ENCODE results near the gene SOCS3.
A peak's percentile ranks its signal among the peaks of the same experiment; 100 is the strongest.
"Not testable (repeated sequence)": the region's sequence is repeated elsewhere in the genome, so short reads cannot be mapped to it uniquely, and the experiment has no call there.

The SOCS3 gene

GRCh38 chr17:78309659-78310255 is 50.1 kb downstream of the SOCS3 start:
- peaks cover 12% of the 10 kb centered on the region for H3K4me1 Mint-ChIP-seq
- not testable (repeated sequence) for H3K9me3 Mint-ChIP-seq; DNase-seq; H3K4me3 Mint-ChIP-seq; ATAC-seq; H3K36me3 Mint-ChIP-seq (ENCODE audit: low read depth); H3K27ac Mint-ChIP-seq
- H3K27me3 Mint-ChIP-seq = peaks cover 14% of the 10 kb centered on the region

- Mint-ChIP-seq H3K36me3 (ENCODE audit: low read depth) (no peaks in the 10 kb centered on the region), H3K4me1 (peaks cover 1% of the 10 kb centered on the region)
These were observed 51.8 kb downstream of the SOCS3 start for GRCh38 chr17:78307887-78308638.

GRCh38 chr17:78306913-78307312 is 53.0 kb downstream of the SOCS3 start:
- H3K36me3 Mint-ChIP-seq (ENCODE audit: low read depth) = no peaks in the 10 kb centered on the region
- no peaks in the 10 kb centered on the region for H3K9me3 Mint-ChIP-seq
- H3K27me3 Mint-ChIP-seq = no peaks in the 10 kb centered on the region
- H3K27ac Mint-ChIP-seq = no peak overlapping the region
- no peak overlapping the region for H3K4me3 Mint-ChIP-seq
- ATAC-seq (no peak), DNase-seq (no peak)
- H3K4me1 Mint-ChIP-seq = no peaks in the 10 kb centered on the region

More at GRCh38 chr17:78307887-78308638, 51.8 kb downstream of the SOCS3 start:
- Mint-ChIP-seq H3K27me3 (peaks cover 8% of the 10 kb centered on the region), H3K4me3 (no peak overlapping the region), H3K27ac (no peak overlapping the region), H3K9me3 (no peaks in the 10 kb centered on the region)
- ATAC-seq = peak; percentile 28
- DNase-seq = no peak
